Measurements from ENCODE around the gene GTF2F2.
"Not testable (repeated sequence)": the region's sequence is repeated elsewhere in the genome, so short reads cannot be mapped to it uniquely, and the experiment has no call there.

GTF2F2 gene

DNA sequence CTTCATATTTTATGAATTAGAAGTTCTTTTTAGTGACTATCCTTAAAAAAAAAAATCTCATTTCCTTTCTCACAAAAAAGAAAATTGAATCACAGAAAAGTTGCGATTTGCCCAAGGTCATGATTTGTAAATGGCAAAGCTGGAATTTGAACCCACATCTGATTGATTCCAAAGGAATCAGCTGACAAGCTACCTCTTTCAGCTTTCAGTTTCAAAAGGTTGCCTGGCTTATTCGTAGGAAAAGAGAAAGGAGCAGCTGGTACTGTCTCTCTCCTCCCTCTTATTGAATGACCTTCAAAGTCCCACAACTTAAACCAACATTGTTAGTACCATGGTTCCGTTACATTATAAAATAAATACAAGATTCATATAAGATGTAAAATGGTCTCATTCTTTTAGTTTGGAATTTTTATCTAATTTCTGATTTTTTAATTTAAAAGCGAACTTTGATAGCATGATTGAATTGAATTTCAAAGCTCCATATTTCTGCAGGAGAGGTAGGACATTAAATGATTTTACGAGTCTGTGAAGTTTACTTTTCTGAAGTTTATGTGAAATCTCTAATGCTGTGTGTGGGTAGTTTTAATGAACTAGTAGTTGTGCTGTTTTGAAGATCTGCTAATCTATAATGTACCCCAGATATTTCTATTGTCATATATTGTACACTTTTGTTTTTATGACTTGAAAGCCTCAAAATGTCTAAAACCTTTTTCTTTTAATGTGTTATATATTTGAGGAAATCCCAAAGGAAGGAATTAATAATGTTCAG lies 99.0 kb downstream of the GTF2F2 start:
- DNase-seq = no peak

DNA sequence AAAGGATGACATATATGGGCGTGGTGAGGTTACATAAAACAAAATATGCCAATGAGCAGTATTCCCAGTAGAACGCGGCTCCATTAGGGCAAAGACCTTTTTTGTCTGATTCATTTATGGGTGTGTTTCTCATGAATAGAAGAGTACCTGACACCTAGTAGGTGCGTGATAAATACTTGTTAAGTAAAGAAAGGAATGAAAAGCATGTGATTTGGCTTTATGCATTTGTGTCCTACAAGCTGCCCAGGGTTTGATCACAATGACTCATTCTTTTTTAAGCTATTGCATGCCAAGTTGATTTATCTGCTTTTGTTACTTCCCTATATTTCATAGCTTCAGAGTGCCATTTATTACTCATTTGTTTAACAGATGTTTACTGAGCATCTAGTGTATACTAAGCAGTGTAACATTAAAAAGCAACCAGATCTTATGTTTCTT lies 99.6 kb downstream of the GTF2F2 start:
- DNase-seq = no peak

DNA sequence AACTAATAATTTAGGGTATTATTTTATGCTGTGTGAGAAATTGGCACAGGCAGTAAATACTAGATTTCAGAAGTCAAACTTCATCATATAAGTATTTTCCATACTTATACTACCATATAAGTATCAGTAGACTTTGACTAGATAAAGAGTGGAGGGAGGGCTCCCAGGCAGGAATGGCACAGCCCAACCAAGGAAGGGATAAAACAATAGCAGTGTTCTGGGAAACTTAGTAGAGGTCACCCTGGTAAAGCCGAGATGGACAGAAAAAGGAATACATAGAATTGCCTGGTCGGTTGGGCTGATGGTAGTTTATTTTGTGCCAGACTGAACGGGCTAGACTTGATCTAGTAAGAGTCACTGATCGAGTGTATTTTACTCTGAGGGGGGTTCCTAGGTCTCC lies 100.1 kb downstream of the GTF2F2 start:
- no peak for DNase-seq

DNA sequence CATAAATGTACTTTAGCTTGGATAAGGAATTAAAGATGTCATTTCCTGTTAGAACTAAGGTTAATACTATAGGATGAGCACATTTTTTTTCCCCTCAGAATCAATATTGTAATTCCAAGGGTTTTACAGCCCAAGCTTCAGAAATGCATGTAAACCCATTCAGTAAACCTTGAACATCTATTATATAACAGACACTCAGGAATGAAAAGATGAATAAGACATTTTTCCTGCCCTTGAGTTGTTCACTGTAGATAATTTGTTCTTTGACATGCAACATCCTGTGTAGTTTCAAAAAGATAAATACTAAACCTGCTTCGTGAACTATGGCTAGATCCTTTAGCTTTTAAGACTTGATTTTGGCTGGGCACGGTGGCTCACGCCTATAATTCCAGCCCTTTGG lies 102.2 kb downstream of the GTF2F2 start:
- DNase-seq = no peak

DNA sequence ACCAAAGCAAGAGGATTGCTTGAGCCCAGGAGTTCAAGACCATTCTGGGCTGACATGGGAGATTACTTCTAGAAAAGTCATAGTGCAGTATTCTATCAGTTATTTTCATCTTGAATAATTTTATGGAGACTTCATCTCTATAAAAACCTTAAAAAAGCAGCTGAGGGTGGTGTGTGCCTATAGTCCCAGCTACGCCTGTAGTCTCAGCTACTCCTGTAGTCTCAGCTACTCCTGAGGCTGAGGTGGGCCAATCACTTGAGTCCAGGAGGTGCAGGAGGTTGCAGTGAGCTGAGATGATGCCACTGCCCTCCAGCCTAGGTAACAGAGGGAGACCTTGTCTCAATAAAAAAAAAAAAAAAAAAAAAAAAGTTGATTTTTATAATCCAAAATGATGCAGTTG lies 102.6 kb downstream of the GTF2F2 start:
- no peak for DNase-seq

DNA sequence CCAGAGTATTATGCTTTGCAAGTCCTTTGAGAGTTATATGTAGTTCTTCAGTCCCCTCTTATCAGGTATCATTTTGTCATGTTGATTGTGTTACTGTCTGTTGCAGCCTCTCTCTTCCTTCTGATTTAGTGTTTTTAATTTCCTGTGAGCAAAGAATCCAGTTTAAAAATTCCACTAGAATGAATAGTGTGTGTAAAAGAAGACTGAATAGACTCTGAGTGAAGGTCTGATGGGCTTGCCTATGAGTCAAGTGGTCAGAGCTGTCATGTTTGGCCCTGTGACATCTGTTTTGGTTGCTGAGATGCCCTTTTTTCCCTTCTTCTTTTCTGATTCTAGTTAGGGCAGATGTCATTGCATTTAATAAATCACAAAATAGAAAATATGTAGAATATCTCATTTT lies 103.9 kb downstream of the GTF2F2 start:
- DNase-seq = no peak

DNA sequence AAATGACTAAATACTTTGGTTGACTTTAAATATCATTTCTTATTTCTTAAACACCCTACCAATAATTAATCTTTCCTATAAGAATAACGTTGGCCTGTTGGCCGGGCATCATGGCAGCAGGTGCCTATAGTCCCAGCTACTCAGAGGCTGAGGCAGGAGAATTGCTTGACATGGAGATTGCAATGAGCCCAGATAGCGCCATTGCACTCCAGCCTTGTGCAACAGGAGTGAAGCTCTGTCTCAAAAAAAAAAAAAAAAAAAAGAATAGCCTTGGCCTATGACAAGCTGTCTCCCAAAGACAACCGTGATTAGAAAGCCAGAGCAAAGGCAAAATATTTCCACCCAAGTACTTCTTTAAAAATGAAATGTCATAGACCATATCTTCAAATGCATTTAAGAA lies 105.1 kb downstream of the GTF2F2 start:
- DNase-seq = no peak

DNA sequence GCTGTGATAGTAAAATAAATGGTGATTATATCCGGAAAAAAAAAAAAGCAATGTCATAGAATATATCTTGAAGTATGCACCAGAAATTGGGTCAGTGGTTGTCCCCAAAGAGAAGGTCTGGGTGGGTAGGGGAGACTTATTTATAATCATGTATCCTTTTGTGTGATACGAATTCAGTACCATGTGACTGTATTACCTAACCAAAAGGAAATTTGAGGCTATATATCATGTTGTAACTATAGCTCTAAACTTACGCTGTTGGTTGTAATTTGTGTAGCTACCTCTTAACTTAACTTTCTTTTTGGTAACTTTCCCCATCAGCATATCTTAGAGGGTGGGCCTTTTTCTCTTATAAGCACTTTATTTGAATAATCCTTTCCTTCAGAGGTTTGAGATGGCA lies 105.7 kb downstream of the GTF2F2 start:
- no peak for DNase-seq

DNA sequence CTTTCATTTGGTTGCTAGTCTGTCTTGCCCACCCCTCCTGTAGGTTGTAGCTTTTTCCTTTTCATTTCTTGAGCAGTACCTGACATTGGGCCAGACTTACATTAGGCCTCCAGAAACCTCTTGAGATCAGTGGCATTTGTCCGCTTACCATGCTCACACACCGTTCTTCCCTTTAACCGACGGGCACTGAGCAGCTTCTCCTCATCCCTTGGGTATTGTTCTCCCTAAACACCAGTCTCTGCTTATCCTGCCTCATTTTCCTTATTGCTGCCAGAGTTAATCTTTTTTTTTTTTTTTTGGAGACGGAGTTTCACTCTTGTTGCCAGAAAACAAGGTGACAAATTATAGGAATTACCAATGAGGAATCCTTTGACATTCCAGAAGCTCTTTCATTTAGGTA lies 107.7 kb downstream of the GTF2F2 start:
- no peak for DNase-seq

DNA sequence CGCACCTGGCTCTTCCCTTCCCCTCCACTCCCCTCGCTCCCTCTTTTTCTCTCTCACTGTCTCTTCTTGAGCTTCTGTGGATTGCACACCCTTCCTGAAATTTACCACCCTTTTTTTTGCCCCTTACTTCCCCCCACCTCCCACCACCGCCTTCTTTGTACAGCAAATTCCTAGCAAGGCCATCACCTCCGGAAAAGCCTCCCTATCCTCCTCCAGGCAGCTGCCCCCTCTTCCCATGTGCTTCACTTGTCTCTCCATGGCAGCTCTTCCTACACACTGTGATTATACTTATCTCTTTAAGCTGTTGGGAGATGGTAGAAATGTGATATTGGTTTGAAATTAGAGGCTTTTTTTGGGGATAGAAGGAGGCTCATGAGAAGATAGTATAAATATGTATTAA lies 108.9 kb downstream of the GTF2F2 start:
- DNase-seq = no peak

DNA sequence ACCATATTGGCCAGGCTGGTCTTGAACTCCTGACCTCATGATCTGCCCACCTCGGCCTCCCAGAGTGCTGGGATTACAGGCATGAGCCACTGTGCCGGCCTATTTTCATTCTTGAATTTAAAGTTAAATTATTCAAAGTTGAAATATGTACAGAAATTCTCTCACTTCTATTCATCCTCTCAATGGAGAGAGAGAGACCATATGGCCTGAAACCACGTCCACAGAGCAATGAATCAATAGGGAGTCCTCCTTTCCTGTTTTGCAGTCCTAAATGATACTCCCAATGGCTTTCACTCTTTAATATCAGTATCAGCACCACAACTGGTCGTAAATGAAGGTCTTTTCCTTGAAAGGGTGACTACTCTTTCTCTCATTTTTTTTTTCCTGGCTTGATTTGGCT lies 111.0 kb downstream of the GTF2F2 start:
- DNase-seq = no peak

DNA sequence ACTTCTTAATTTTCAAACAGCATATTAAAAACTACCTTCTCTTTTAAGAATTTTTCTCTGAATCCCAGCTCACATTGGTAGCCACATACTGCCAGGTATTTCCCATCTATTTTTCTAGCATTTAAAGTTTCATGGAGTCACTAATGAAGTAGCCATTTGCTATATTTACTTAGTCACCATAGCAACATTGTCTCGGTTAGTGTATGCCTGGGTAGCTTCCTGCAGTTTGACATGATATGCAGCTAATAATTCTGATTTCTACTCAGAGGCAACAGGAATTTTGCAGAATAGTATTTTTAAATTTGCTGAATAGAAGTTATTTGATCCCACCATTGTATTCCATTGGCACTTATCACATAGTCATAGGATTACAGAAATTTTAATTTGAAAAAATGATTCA lies 111.4 kb downstream of the GTF2F2 start:
- DNase-seq = no peak

DNA sequence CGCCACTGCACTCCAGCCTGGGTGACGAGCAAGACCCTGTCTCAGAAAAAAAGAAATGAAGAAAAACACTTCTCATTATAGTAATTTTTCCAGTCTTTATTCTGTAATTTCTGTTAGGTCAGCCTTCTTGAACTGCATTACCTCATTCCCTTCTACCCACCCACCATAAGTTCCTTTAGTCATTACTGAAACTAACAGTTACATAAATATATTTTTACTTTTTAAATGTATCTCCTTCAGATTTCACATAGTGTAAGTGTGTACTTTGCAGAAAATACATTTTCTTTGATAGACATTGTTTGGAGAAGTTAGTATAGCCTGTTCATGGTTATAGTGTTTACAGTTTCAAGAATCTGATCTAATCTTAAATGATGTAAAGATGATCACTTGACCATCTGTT lies 112.3 kb downstream of the GTF2F2 start:
- no peak for DNase-seq

DNA sequence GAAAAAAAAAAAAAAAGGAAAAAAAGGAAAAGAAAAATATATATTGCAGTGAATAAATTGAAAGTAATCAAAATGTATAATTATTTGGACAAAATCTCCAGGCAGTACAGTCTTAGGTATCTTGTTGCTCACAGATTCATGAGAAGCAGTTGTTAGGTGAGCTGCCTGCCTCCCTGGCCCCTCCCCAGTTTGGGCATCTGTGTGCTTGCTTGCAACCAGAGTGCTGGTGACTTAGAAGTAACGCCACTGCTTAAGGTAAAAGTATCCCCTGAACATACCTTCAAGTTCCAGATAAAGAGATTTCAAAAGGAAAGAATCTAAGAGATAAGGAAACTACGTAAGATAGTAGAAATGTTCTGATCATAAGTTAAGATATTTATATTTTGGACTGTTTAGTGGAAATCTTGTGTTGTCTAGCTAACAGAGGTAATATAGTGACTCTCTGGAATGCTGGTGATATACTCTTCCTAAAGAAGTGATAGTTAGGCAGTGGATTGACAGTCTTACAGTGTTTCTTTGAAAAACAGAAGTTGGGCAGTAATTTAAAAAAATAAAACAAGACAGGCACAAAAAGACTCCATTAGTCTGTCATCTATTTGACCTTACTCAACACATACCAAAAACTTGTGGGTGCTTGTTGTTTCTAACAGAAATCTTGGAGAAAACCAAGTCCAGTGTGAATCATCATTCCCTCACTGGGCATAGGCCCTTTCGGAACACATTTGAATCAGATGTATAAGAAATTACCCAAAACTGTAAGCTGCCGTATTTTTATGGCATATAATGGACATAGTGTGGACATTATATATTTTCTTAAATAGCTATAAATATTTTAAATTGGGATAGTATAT lies 118.9 kb downstream of the GTF2F2 start:
- no peak for DNase-seq

DNA sequence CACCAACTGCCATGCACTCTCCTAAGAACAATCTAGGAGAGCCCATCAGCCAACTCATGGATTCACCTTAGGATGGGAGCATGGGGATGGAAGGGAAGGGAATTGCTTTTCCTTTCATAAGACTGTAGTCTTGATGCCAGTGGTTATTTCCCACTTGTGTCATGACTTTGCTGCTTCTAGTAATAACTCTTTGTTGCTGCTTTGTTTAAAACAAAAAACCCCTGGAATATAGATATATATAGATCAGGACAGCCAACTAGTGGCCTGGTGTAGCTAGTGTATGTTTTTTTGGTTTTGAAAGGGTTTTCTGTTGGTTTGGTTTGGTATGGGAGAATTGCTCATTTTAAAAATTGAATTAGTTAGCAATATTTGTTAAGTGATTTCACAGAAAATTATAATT lies 119.8 kb downstream of the GTF2F2 start:
- no peak for DNase-seq

DNA sequence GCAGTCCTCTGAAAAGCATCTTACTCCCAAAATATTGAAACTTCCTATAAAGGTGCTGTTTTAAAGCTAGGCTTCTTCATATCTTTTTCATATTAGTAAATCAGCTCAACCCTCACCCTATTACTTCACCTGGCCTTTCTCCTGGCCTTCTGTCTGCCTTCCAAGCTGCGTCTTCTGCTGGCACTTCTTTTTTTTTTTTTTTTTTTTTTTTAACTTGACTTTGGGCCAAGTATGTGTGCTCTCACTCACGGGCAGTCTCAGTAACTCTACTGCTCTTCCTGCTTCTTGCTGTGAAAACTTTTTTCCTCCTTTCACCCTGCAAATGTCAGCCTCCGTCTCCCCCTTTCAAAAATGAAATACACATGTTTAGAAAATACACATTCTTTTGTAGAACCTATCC lies 121.8 kb downstream of the GTF2F2 start:
- no peak for DNase-seq

DNA sequence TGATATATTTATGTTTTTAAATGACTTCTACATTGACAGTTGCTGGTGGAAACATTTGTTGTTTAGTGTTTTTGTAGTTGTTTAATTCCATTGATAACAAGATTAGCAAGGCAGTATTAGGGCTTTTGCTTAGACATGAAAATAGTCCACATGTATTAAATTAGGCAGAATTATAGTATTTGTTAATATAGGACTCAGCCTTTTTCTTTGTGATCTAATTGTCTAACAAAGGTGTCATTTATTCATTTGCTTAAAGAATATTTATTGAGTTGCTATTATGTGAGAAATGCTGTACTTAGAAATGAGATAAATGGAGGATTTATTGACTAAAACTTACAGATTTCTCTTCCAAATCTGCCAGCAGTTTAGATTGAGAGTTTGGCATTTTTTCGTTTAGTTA lies 122.2 kb downstream of the GTF2F2 start:
- no peak for DNase-seq

DNA sequence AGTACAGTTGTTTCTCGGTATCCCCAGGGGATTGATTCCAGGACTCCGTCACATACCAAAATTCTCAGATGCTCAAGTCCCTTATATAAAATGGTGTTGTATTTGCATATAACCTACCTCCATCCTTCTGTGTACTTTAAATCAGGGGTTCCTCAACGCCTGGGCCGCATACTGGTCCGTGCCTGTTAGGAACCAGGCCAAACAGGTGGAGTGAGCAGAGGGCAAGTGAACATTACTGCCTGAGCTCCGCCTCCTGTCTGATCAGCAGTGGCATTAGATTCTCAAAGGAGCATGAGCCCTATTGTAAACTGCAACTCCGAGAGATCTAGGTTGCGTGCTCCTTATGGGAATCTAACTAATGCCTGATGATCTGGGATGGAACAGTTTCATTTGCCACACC lies 122.8 kb downstream of the GTF2F2 start:
- DNase-seq = no peak

DNA sequence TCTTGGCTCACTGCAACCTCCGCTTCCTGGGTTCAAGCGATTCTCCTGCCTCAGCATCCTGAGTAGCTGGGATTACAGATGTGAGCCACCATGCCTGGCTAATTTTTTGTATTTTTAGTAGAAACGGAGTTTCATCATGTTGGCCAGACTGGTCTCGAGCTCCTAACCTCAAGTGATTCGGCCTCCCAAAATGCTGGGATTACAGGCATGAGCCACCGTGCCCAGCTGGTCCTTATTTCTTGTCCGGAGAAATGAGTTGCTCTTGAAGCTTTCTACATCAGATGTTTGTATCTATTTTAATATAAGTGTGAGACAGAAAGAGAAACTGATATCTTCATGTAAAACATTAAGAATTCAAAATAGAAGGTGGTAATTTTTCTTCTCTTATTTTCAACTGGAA lies 124.4 kb downstream of the GTF2F2 start:
- DNase-seq = not testable (repeated sequence)

DNA sequence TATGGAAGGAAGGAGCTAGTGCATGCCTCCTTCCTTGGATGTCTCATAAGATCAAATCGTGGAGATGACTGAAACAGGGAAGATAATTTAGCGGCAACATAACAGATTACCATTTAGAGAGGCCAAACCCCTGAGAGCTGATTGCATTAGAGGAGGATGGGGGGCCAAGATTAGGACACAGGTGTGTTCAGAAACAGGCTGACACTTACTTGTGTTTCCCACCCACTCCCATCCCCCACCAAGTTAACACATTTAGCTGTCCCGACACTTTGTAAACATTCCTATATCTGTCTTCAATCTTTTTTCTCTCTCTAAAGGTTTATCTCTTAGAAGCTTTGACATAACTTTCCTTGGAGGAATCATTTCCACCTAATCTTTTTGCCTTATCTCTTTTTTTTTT lies 129.4 kb downstream of the GTF2F2 start:
- no peak for DNase-seq

DNA sequence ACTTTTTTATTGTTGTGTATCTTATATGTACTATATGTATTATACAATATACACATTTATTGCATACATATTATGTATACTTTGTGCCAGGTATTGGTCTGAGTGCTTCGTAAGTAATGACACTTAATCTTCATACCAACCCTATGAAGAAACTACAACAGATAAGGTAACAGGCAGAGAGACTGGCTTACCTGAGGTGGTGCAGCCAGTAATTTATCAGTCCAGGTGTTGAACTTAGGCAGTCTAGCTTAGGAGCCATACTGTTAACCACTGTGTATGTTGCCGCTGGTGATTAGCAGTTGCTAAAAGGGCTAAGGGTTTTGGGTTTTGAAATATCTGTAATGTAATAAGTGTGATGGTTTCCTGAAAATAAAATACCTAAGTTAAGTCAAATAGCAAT lies 134.1 kb downstream of the GTF2F2 start:
- DNase-seq = no peak

DNA sequence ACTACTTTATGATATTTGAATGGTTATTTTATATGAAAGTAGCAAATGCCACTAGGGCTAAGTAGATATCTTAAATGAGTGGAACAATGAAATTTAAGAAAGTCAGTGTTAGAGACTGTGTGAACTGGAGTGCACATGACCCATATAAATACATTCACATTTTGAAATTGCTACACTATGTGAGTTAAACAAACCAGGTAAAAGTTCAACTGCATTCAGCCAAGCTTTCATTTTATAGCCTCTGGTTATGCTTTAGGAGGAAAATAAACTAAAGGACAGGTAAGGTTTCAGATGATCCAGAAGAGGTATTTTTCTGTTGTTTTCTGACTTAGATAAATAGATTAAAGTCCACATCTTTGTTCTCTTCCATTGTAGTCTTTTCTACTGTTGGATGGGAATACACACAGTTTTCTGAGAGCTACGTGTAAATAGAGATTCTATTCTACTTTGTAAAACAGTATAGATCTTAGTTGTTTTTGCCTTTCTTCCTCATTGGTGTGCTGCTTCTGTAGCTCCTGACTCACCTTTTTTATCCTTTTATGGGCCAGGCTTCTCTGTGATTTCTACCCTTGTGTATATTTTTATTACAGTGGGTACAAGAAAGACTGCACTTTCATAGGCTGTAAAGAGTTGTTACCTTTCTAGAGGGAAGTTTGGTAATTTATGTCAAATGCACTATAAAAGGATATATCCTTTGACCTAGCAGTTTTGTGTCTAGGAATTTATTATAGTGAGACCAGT lies 135.1 kb downstream of the GTF2F2 start:
- no peak for DNase-seq

DNA sequence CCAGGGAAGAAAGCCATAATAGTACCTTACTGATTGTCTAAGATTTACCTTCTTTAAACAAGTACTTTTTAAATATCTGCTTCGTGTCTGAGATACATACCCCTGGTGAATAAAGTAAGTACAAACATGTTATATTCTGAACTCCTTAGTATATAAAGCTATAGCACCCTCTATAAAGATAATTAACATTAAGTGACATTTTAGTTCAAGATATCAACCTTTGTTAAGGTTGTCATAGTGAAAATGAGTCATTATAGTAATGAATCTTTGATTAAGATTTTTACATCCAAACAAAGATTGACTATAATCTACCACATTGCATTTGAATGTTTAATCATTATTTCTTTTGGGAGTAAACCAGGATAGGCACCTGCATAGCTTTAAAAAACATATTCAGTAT lies 135.9 kb downstream of the GTF2F2 start:
- no peak for DNase-seq

Data from activated T-cell treated with anti-CD3 and anti-CD28 coated beads, Interleukin-2, amount 50 U/mL, for 48 hours (primary cell).